GM21447 (cell line): ENCODE measurements around the gene CTCFL.
"Not testable (repeated sequence)": the region's sequence is repeated elsewhere in the genome, so short reads cannot be mapped to it uniquely, and the experiment has no call there.

Source experiments
- ATAC-seq: cut with Tn5 transposase; IDR thresholded peaks from one replicate; pipeline ENCODE4 v1.9.1; 2021; ENCODE audit not compliant: unreplicated experiment

CTCFL gene

DNA sequence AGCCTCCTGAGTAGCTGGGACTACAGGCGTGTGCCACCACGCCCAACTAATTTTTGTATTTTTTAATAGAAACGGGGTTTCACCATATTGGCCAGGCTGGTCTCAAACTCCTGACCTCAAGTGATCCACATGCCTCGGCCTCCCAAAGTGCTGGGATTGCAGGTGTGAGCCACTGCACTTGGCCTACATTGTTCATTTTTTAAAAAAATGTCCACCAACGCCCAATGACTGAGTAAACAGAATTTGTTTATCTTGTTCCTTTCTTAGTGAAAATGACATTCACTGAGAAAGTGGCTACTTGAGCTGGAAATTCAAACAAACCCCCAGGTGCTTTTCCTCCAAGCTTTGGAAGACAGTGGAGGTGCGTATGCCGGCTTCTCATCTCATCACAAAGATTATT is 13.2 kb downstream of the CTCFL start:
- ATAC-seq = not testable (repeated sequence)

DNA sequence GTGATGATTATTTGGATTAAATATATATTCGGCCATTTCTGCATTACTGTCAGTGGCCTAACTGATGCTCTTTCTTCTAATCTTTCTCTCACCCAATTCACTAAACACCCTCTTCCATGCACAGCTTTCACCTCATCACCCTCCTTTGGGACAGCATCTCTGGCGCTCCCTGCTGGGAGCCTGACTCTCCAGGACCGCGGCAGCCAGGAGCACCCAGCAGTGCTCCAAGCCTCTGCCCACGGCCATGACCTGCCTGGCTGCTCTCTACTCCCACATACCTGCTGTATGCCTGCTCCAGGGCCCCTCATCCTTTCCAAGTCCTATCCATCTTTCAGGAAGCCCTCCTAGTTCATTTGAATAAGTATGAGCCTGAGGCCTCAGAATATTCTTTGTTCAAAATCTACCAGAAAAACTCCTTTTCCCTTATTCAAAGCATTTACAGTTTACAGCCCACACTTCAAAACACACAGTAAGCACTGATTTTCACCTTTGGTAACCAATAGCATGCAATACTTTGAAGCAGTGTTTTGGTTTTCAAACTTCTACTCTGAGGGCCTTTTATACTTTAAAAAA is 15.2 kb downstream of the CTCFL start:
- ATAC-seq = no peak

DNA sequence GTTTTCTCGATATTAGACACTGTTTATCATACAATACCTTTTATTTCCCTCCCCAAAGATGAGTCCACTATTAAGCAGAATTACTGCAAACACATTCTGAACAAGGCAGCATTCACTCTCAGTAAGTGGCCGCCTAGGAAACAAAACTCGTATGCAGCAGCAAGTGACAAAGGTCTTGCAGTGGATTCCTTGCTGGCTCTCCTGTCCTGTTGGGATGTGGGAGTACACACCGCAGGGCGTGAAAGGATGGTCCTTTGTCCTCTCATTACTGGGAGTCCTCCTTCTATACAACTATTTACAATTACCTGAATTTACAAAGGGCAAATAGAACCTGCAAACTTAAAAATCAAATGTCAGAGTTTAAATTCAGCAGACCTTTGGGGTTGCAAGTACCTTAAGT is 16.1 kb downstream of the CTCFL start:
- no peak for ATAC-seq

DNA sequence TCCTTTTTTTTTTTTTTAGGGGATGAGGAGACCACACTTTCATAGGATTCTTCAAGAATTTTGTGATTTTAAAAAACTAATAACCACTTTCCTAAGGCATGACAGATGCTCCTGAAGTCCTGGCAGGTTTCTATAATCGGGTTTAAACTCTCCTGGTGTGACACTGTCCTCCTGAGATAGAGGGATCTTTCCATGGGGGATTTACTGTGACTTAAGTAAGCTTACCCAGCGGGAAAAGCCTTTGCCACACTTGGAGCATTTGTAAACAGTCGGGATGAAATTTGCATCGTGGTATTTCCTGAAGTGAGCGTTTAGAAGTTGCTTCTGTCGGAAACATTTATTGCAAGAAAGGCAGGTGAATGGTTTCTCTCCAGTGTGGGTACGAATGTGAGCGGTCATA is 16.6 kb downstream of the CTCFL start:
- ATAC-seq = no peak

DNA sequence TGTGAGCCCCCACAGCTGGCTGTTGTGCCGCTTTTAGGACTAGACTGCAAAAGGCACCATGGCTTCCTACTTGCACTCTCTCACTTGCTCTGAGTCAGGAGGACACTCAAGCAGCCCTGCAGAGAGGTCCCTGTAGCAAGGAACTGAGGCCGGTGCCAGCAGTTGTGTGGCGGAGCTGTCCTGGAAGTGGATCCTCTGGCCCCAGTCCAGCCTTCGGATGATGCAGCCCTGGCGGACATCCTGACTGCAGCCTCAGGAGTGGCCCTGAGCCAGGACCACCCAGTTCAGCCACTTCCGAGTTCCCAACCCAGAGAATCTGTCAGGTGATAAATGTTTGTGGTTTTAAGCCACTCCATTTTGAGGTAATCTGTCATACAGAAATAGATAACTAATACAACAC is 17.5 kb downstream of the CTCFL start:
- ATAC-seq = no peak

DNA sequence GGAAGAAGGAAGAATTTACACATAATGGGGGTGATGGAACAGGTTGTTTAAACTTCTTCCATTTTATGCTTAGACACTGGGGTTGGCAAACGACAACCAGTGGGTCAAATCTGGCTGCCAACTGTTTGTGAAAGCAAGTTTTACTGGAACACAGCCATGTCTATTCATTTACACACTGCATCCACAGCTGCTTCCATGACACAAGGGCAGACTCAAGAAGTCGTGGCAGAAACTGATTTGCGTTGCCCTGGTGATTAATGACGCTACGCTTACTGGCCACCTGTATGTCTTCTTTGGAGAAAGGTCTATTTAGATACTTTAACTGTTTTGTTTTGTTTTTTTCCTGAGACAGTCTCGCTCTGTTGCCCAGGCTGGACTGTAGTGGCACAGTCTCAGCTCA is 19.0 kb downstream of the CTCFL start:
- ATAC-seq = no peak

DNA sequence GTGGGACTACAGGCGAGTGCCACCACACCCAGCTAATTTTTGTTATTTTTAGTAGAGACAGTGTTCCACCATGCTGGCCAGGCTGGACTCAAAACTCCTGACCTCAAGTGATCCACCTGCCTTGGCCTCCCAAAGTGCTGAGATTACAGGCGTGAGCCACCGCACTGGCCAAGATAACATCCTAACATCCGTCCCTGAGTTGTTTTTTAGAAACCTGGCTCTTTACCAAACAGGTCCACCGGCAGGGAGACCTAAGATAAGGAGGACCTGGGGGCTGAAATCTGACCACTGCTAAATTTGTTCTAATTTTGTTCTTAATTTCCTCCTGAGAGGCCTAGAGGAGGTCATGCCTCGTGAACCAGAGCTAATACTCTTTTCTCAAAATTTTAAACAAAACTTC is 20.5 kb downstream of the CTCFL start:
- no peak for ATAC-seq

DNA sequence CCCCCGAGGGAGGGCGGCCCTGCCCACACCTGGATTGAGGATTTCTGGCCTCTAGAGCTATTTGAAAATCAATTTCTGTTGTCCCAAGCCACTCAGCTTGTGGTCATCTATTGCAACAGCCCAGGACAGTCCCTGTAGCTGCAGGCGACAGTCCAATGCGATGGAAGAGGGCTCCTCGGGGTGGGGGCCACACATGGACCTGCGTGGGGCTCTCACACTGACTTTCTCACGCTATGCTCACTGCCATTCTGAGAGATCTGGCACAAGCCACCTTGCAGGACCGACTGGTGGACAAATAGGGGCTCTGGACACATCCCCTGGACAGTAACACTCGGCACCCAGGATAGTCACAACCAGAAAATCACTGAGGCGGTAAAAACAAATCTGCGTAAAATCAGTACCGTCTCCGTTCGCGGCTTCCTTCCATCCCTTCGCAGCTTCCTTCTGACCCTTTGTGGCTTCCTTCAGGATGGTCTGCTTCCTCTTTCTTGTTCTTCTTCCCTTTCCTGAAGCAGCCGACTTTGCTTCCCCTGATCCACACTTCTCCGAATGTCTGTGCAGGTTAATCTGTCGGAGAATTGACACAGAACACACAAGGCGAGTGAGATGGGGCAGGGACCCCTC is 21.8 kb downstream of the CTCFL start:
- no peak for ATAC-seq

DNA sequence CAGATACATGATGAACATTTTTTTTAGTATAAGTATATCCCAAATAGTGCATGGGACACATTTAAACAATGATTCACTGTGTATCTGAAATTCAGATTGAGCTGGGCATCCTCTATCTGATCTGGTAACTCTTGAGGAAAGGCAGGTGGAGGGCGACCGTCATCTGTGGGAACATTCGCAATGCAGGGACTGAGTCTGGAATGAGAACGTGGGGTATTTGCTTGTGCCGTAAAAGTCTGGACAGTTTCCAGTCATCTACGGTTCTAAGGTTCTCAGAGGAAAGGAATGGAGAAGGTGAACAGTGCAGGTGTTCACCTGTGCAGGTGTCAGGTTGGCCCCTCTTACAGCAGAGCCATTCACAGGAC is 22.6 kb downstream of the CTCFL start:
- ATAC-seq = no peak

DNA sequence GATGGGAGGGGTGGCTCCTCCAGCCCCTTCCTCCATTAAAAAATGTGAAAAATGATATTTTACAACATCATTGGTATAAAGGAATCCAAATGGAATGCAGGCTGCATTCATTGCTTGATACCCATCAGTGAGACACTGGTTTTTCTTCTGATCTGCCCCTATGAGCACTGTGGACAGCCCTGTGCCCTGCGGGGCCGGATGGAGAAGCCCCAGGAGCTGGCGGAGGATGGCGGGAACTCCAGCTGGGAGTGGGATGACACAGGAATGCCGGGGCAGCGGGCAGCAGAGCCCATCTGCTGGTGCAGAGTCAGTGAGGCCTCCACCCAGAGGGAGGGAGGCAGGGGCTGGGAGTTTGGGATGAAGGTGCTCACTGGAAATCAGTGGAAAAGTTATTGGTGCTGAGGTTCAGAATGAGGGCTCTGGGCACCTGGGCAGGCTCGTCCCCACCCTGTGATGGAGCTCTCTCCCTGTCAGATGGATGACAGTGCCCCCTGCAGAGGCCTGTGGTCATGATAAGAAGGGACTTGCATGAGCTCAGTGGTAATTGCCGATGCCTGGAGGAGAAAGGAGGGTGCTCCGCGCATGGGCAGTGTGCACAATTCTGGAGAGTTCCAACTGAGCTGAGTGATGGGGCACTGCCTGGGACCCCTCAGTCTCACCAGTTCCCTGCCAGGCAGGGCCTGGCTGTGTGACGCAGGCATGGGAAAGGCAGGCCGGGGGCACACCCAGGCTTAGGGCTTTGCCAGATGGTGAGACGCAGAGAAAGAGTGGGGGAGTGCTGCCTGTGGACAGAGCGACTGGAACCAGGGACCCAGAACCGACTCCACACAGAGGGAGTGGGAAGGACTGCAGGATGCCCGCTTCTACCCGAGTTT is 23.2 kb downstream of the CTCFL start:
- no peak for ATAC-seq

DNA sequence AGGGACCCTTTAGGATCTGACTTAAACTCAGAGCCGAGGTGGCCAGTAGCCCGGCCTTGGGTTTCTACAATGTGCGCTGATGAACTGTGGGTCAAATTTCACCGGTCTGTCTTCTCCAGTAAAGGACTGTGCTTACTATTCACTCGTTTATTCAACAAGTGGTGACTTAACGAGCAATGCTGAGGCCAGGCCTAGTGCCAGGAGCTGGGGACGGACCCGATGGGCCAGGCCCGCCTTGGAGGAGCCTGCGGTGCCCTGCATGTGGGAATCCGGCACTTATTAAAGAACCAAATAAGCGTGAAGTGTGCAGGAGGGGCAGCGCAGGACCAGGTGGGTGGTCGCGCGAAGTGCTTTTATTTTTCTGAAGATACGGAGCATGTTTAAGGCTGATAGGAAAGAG is 24.0 kb downstream of the CTCFL start:
- no peak for ATAC-seq

DNA sequence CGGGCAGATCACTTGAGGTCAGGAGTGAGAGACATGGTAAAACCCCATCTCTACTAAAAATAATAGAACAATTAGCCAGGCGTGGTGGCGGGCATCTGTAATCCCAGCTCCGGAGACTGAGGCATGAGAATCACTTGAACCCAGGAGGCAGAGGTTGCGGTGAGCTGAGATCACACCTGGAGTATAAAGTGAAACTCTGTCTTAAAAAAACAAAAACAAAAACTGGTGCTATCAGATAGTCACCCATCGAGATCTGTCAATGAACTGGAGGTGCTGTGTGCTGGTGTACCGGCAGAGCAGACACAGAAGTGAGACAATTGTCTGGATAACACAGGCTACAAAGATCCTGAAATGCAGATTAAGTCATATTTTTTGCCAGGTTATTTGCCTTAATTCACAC is 24.7 kb downstream of the CTCFL start:
- no peak for ATAC-seq

DNA sequence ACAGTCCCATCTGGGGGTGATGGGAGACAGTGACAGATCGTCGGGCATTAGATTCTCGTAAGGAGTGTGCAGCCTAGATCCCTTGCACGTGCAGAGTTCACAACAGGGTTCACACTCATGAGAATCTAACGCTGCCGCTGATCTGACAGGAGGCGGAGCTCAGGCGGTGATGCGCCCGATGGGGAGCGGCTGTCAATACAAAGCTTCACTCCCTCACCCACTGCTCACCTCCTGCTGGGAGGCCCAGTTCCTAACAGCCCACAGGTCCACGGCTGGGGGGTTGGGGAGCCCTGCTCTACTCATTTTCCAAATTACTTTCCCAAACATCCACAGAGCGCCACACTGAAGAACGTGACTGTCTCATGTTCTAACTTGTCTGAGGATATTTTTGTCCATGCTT is 25.3 kb downstream of the CTCFL start:
- no peak for ATAC-seq

DNA sequence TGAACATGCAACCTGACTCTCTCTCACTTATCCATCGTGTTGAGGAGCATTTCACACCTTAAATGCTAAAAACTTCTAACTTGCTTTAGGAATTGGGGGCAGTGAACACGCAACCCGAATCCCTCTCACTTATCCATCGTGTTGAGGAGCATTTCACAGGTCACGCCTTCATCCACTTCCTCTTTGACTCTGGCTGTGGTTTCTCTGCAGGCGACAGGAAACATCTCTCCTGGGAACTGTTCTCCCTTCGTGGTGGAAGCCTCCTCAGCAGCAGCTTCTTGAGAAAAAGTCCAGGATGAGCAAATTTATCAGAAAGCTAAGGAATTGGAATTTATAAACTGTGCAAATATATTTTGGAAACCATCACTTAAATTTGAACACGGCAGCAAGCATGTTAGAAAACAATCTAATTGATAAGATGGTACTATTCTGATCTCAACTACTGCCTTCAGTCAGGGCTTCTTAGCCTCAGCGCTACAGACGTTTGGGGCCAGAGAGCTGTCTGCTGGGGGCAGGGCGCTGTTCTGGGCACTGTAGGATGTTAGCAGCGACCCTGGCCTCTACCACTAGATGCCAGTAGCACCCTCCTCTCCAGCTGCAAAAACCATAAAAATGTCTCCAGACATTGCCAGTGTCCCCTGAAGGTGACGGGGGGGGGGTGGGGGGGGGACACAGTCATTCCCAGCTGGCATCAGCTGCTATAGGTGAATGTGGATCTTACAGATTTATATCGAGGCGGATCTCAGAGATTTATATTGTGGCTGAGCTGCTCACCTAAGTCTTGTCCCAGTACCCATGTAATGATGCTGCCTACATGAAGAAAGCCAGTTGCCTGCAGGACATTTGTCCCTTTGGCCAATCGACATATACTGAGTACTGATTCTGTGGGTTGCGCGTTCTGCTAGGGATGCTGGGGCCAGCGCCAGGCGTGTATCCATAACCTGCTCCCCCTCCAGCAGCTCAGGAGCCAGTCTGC is 26.2 kb downstream of the CTCFL start:
- ATAC-seq = no peak

DNA sequence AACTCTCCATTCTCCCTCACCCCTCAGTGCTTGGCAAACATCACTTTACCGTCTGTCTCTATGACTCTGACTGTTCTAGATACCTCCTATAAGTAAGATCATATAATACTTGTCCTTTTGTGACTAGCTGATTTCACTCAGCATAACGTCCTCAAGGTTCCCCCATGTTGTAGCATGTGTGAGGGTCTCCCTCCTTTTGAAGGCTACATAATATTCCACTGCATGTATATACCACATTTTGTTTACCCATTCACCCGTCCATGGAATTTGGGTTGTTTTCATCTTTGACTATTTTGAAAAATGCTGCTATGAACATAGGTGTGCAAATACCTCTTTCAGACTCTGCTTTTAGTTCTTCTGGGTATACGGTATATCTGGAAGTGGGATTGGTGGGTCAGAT is 28.3 kb downstream of the CTCFL start:
- ATAC-seq = no peak

DNA sequence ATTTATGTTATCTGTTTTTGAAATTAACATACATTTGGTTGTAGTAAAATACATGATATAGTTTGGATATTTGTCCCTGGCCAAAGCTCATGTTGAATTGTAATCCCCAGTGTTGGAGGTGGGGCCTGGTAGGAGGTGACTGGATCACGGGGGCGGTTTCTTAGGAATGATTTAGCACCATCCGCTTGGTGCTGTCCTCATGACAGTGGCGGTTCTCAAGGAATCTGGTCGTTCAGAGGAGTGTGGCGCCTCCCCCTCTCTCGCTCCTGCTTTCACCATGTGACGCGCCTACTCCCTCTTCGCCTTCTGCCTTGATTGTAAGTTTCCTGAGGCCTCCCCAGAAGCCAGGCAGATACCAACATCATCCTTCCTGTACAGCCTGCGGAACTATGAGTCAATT is 29.0 kb downstream of the CTCFL start:
- no peak for ATAC-seq

DNA sequence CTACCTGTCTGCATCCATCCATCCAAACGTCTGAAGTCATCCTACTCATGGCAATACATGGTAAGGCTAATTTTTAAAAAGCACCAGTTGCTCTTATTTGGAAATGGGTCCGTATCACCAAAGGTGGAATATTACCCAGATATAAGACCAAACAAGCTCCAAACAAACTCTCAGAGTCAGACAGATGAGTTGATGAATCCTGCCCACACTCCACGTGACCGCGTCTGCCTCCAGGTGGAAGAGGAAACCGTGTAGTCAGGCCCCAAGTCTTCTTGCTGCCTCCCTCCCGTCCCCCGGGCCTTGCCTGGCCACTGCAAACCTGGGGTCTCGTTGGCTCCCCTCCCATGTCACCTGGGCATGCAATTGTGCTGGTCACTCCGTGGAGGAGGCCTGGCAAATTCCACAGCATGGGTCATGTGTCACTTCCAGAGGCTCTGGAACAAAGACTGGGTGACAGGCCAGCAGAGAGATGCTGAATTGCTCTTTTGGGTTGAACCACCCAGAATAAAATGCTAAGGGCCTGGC is 31.8 kb downstream of the CTCFL start:
- ATAC-seq = no peak

DNA sequence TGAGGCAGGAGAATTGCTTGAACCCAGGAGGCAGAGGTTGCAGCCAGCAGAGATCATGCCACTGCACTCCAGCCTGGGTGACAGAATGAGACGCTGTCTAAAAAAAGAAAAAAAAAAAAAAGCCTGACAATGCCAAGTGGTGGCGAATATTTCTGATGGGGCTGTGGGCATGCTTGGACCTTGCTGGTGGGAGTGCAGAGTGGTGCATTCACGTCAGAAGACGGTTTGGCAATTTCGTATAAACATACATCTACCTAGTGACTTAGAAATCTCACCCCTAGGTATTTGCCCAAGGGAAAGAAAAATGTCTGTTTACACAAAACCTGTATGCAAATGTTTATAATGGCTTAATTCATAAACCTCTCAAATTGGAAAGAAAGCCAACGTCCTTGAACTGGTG is 33.6 kb downstream of the CTCFL start:
- ATAC-seq = no peak

DNA sequence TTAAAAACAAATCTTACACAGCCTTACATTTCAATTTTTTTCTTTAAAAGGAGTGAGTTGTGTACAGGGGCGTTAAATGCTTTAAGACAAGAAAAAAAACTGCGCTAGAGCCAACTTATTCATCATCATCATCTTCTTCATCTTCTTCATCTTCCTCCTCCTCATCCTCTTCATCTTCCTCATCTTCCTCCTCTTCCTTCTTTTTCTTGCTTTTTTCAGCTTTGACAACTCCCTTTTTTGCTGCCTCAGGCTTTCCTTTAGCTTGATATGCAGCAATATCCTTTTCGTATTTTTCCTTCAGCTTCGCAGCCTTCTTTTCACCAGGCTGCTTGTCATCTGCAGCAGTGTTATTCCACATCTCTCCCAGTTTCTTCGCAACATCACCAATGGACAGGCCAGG is 36.7 kb downstream of the CTCFL start:
- not testable (repeated sequence) for ATAC-seq

DNA sequence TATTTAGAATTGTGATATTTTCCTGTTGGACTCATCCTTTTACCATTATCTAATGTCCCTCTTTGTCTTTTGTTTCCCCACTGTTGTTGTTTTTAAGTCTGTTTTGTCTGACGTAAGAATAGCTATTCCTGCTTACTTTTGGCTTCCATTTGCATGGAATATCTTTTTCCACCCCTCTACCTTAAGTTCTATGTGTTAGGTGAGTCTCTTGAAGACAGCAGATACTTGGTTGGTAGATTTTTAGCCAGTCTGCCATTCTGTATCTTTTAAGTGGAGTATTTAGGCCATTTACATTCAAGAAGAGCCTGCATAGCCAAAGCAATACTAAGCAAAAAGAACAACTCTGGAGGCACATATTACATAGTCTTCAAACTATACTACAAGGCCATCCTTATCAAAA is 39.2 kb downstream of the CTCFL start:
- no peak for ATAC-seq

DNA sequence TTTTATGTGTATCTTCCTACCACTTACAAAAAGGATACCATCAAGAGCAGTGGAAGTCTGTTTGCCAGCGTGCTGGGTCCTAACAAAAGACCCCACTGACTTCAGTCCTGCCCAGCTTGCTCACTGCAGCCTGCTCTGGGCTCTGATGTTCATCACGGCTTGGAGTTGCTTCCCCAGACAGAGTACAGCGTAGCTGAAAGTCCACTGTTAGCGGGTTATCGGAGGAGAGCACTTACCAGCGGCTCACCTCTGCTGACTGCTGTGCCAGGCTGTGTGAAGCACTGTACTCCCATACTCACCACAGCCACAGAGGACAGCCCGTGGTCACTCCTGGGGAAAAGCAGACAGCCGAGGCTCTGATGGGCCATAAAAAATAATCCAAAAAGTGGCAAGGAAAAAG is 40.2 kb downstream of the CTCFL start:
- ATAC-seq = no peak
